Astrocyte of the cerebellum (primary cell): ENCODE results near the gene PRKG1.

Source experiments
- DNase-seq: peaks from one replicate; pipeline ENCODE4 v3.0.0-alpha.2; 2011; ENCODE audit warnings: low read depth
- H3K4me3 ChIP-seq: 2 replicates; pipeline ENCODE4 v1.5.1; 2011; ENCODE audit warnings: mild to moderate bottlenecking, low read depth, low read length, moderate library complexity
- CTCF ChIP-seq: IDR thresholded peaks from 2 replicates; pipeline ENCODE4 v1.5.1; 2012; ENCODE audit warnings: low read length, low read depth, moderate library complexity, mild to moderate bottlenecking; ENCODE audit errors: missing control alignments
- in situ Hi-C: cut with HindIII; loops from 2 replicates; pipeline ENCODE4 v1.10.0; 2017; ENCODE audit warnings: low sequenced_read_pairs

Gene PRKG1

GRCh38 chr10:52106899-52107298, 1032.6 kb downstream of the PRKG1 start:
- no peak for TF ChIP-seq CTCF
- no peak overlapping the region for H3K4me3 ChIP-seq
- in situ Hi-C loops = no loop called here
- no peak for DNase-seq

GRCh38 chr10:52108236-52108635, 1033.9 kb downstream of the PRKG1 start:
- in situ Hi-C loops = no loop called here
- H3K4me3 ChIP-seq = no peak overlapping the region
- DNase-seq = no peak
- TF ChIP-seq CTCF = no peak

- H3K4me3 ChIP-seq = no peak overlapping the region
- no peak for DNase-seq
- no peak for TF ChIP-seq CTCF
- in situ Hi-C loops = no loop called here
Measured at GRCh38 chr10:52110576-52110975, 1036.3 kb downstream of the PRKG1 start.

- no peak overlapping the region for H3K4me3 ChIP-seq
- DNase-seq = no peak
- no peak for TF ChIP-seq CTCF
- in situ Hi-C loops = no loop called here
Measured at GRCh38 chr10:52111101-52111891, 1037.0 kb downstream of the PRKG1 start.

GRCh38 chr10:52115823-52116222, 1041.5 kb downstream of the PRKG1 start:
- no peak for TF ChIP-seq CTCF
- no peak for DNase-seq
- in situ Hi-C loops = no loop called here
- no peak overlapping the region for H3K4me3 ChIP-seq

- DNase-seq = no peak
- H3K4me3 ChIP-seq = no peak overlapping the region
- in situ Hi-C loops = no loop called here
- no peak for TF ChIP-seq CTCF
Measured at GRCh38 chr10:52119507-52119906, 1045.2 kb downstream of the PRKG1 start.
